ENCODE results near the gene TRMO.

DNA sequence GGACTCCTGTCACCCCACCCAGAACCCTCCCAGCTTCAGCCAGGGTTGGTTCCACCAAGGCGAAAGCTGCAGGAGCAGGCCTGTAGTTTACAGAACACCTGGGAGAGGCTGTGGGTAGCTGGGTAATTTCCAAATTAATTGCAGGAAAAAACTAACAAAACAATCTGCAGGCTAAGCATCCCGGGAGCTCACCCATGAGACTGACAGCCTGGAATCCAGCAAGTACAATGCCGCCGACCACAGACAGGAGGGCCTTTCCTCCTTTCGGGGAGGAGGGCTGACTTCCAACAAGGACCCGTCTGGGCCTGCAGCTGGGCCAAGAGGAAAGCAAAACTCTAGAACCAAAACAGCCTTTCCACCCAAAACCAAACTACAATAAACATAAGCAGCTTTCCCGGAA is 59.0 kb downstream of the TRMO start:
- TF ChIP-seq, protein P1, sequence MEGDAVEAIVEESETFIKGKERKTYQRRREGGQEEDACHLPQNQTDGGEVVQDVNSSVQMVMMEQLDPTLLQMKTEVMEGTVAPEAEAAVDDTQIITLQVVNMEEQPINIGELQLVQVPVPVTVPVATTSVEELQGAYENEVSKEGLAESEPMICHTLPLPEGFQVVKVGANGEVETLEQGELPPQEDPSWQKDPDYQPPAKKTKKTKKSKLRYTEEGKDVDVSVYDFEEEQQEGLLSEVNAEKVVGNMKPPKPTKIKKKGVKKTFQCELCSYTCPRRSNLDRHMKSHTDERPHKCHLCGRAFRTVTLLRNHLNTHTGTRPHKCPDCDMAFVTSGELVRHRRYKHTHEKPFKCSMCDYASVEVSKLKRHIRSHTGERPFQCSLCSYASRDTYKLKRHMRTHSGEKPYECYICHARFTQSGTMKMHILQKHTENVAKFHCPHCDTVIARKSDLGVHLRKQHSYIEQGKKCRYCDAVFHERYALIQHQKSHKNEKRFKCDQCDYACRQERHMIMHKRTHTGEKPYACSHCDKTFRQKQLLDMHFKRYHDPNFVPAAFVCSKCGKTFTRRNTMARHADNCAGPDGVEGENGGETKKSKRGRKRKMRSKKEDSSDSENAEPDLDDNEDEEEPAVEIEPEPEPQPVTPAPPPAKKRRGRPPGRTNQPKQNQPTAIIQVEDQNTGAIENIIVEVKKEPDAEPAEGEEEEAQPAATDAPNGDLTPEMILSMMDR (IDR thresholded peaks at IDR 0.05), result no peak
- TF ChIP-seq, protein P2, sequence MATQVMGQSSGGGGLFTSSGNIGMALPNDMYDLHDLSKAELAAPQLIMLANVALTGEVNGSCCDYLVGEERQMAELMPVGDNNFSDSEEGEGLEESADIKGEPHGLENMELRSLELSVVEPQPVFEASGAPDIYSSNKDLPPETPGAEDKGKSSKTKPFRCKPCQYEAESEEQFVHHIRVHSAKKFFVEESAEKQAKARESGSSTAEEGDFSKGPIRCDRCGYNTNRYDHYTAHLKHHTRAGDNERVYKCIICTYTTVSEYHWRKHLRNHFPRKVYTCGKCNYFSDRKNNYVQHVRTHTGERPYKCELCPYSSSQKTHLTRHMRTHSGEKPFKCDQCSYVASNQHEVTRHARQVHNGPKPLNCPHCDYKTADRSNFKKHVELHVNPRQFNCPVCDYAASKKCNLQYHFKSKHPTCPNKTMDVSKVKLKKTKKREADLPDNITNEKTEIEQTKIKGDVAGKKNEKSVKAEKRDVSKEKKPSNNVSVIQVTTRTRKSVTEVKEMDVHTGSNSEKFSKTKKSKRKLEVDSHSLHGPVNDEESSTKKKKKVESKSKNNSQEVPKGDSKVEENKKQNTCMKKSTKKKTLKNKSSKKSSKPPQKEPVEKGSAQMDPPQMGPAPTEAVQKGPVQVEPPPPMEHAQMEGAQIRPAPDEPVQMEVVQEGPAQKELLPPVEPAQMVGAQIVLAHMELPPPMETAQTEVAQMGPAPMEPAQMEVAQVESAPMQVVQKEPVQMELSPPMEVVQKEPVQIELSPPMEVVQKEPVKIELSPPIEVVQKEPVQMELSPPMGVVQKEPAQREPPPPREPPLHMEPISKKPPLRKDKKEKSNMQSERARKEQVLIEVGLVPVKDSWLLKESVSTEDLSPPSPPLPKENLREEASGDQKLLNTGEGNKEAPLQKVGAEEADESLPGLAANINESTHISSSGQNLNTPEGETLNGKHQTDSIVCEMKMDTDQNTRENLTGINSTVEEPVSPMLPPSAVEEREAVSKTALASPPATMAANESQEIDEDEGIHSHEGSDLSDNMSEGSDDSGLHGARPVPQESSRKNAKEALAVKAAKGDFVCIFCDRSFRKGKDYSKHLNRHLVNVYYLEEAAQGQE (IDR thresholded peaks at IDR 0.05; ENCODE audit: insufficient read depth in 1 of 2, low read depth in 2 of 2, low read length in 1 of 2), result no peak

Data from Panc1 (cell line).